ENCODE measurements around the gene HMX1.

HMX1 gene

GRCh38 chr4:8846826-8847225, 24.8 kb downstream of the HMX1 start:
- no peak overlapping the region for H3K27ac ChIP-seq (replicated peaks)
- H3K4me3 ChIP-seq (replicated peaks; ENCODE audit: insufficient read depth, low read length) = no peak overlapping the region
- no peak for DNase-seq (ENCODE audit: low read depth in 1 of 2, low spot score in 1 of 2)
- no peak for TF ChIP-seq SPI1 (IDR thresholded peaks at IDR 0.05; ENCODE audit: borderline replicate concordance, low read depth)
- no peaks in the 10 kb centered on the region for H3K27me3 ChIP-seq (ENCODE audit: insufficient read depth, poor library complexity, severe bottlenecking)

DNA sequence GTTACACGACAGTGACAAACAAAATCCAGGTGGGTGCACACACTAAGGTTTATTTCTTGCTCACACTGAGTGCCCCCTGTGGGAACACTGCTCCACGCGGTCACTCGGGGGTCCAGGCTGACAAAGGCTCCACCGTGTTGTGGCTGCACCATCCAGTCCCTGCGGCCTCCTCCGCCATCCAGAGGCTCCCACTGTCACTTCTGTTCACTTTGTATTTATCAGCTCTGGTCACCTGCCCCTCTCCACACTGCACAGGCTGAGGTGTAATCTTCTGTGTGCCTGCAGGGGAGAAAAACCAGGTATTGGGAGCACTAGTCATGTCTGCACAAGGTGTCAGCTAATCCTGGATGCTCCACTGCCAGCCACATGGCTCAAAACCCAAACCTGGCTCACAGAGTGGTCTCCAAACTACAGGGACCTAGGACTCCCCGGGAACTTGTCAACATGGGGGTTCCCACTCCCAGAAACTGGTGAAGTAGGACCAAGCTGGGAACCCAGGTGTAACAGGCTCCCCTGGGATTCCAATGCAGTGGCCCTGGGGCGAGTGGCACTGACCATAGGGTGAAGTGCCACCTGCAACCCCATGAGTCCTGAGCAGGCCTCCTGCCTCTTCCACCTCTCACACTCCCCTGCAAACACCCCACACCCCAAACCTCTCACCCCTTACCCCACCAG, 25.5 kb downstream of the HMX1 start:
- no peak for DNase-seq (ENCODE audit: low read depth in 1 of 2, low spot score in 1 of 2)
- H3K4me3 ChIP-seq (replicated peaks; ENCODE audit: insufficient read depth, low read length) = no peak overlapping the region
- H3K27me3 ChIP-seq (ENCODE audit: insufficient read depth, poor library complexity, severe bottlenecking) = no peaks in the 10 kb centered on the region

DNA sequence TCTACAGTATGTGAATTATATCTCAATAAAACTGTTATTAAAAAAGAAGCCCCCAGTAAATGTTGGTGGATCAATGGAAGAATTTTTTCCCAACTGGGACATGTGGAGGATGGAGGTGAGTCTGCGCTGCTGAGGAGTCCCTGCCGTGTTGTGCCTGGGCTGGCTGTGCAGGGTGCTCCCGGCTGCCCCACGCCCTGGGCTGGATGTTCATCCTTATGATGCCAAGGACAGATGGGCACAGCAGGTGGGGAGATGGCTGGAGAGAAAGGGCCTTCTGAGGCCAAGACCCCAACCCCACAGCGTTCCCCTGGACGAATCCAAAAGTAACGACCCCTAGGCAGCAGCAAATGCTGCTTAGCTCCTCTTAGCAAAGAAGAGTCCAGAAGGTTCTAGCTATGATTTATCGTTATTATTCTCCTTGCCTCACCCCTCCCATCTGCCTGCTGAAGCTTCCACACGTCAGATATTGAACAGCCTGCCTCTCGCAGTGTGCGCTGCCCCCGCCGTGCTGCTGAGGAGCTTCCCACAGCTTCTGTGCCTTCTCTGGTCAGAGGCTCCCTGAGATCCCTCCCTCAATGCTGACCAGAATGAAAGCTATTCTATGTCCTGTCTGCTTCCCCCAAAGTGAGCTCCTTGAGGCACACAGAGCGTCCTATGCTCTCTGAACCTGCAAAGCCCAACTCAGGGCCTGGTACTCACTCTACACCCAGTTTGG, 26.5 kb downstream of the HMX1 start:
- TF ChIP-seq, protein P1, sequence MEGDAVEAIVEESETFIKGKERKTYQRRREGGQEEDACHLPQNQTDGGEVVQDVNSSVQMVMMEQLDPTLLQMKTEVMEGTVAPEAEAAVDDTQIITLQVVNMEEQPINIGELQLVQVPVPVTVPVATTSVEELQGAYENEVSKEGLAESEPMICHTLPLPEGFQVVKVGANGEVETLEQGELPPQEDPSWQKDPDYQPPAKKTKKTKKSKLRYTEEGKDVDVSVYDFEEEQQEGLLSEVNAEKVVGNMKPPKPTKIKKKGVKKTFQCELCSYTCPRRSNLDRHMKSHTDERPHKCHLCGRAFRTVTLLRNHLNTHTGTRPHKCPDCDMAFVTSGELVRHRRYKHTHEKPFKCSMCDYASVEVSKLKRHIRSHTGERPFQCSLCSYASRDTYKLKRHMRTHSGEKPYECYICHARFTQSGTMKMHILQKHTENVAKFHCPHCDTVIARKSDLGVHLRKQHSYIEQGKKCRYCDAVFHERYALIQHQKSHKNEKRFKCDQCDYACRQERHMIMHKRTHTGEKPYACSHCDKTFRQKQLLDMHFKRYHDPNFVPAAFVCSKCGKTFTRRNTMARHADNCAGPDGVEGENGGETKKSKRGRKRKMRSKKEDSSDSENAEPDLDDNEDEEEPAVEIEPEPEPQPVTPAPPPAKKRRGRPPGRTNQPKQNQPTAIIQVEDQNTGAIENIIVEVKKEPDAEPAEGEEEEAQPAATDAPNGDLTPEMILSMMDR (IDR thresholded peaks at IDR 0.05; ENCODE audit: insufficient read depth, low read length) = no peak
- TF ChIP-seq GABPA (IDR thresholded peaks at IDR 0.05; ENCODE audit: low read depth) = no peak
- no peak for TF ChIP-seq POLR2AphosphoS5 (IDR thresholded peaks at IDR 0.05; ENCODE audit: low read depth)
- no peak for TF ChIP-seq SPI1 (IDR thresholded peaks at IDR 0.05; ENCODE audit: borderline replicate concordance, low read depth)
- no peak for DNase-seq (ENCODE audit: low read depth in 1 of 2, low spot score in 1 of 2)

More for the DNA sequence above, 25.5 kb downstream of the HMX1 start:
- H3K27ac ChIP-seq (replicated peaks) = no peak overlapping the region
- TF ChIP-seq POLR2AphosphoS5 (IDR thresholded peaks at IDR 0.05; ENCODE audit: low read depth) (no peak), GABPA (IDR thresholded peaks at IDR 0.05; ENCODE audit: low read depth) (no peak), REST (IDR thresholded peaks at IDR 0.05; ENCODE audit: insufficient replicate concordance, low read depth) (no peak), SPI1 (IDR thresholded peaks at IDR 0.05; ENCODE audit: borderline replicate concordance, low read depth) (no peak)
- TF ChIP-seq, protein P1 (IDR thresholded peaks at IDR 0.05; ENCODE audit: insufficient read depth, low read length) = no peak

GRCh38 chr4:8843597-8843996, 28.0 kb downstream of the HMX1 start:
- no peak overlapping the region for H3K4me3 ChIP-seq (replicated peaks; ENCODE audit: insufficient read depth, low read length)
- no peak overlapping the region for H3K27ac ChIP-seq (replicated peaks)
- no peak for TF ChIP-seq GABPA (IDR thresholded peaks at IDR 0.05; ENCODE audit: low read depth)
- no peak for TF ChIP-seq POLR2AphosphoS5 (IDR thresholded peaks at IDR 0.05; ENCODE audit: low read depth)
- no peak for TF ChIP-seq SPI1 (IDR thresholded peaks at IDR 0.05; ENCODE audit: borderline replicate concordance, low read depth)
- TF ChIP-seq REST (IDR thresholded peaks at IDR 0.05; ENCODE audit: insufficient replicate concordance, low read depth) = no peak
- TF ChIP-seq, protein P1 (IDR thresholded peaks at IDR 0.05; ENCODE audit: insufficient read depth, low read length) = no peak
- H3K27me3 ChIP-seq (ENCODE audit: insufficient read depth, poor library complexity, severe bottlenecking) = no peaks in the 10 kb centered on the region
- no peak for DNase-seq (ENCODE audit: low read depth in 1 of 2, low spot score in 1 of 2)

More for the DNA sequence above, 26.5 kb downstream of the HMX1 start:
- H3K27me3 ChIP-seq (ENCODE audit: insufficient read depth, poor library complexity, severe bottlenecking) = no peaks in the 10 kb centered on the region
- H3K27ac ChIP-seq (replicated peaks) = no peak overlapping the region
- H3K4me3 ChIP-seq (replicated peaks; ENCODE audit: insufficient read depth, low read length) = no peak overlapping the region
